HepG2 (cell line): ENCODE results near the gene EFNA3. TPM values are rescaled to one million over a fixed set of nuclear protein-coding genes. Genes with fewer than 3 reads are reported as not detected.
A peak's percentile ranks its signal among the peaks of the same experiment; 100 is the strongest.

Source experiments
- ARID3A ChIP-seq: IDR thresholded peaks from 2 replicates; pipeline ENCODE4 v1.6.1; 2012; ENCODE audit warnings: low read depth, low read length, improper control_type of control experiment
- RORA ChIP-seq: sonication (generic); formaldehyde crosslinking; IDR thresholded peaks from 2 replicates; pipeline ENCODE4 v1.5.0; 2020; ENCODE audit warnings: mild to moderate bottlenecking, missing genetic modification reagents, moderate library complexity
- SMAD1 ChIP-seq: sonication (generic); formaldehyde crosslinking; IDR thresholded peaks from 2 replicates; pipeline ENCODE4 v1.4.0; 2020; ENCODE audit warnings: missing genetic modification reagents, low read depth, mild to moderate bottlenecking, borderline replicate concordance
- ZNF281 ChIP-seq: sonication (generic); formaldehyde crosslinking; IDR thresholded peaks from 2 replicates; pipeline ENCODE4 v1.4.0; 2020; ENCODE audit warnings: missing genetic modification reagents, borderline replicate concordance
- ZNF383 ChIP-seq: sonication (generic); formaldehyde crosslinking; IDR thresholded peaks from 2 replicates; pipeline ENCODE4 v1.4.0; 2020; ENCODE audit warnings: missing genetic modification reagents, mild to moderate bottlenecking, borderline replicate concordance
- ZNF598 ChIP-seq: sonication (generic); formaldehyde crosslinking; IDR thresholded peaks from 2 replicates; pipeline ENCODE4 v1.5.1; 2020; ENCODE audit warnings: mild to moderate bottlenecking, missing genetic modification reagents, borderline replicate concordance
- ZNF790 ChIP-seq: sonication (generic); formaldehyde crosslinking; IDR thresholded peaks from 2 replicates; pipeline ENCODE4 v1.8.0; 2022; ENCODE audit warnings: missing genetic modification reagents, mild to moderate bottlenecking, borderline replicate concordance
- polyA plus RNA-seq, 8 experiments: library from polyadenylated mRNA; depleted of rRNA in 3 of 8; stranded (reverse) in 7 of 8; unstranded in 1 of 8; fragments of >200 nt; fragmentation: Illumina TruSeq in 4 of 8; extraction: Trizol in 4 of 8; gene quantifications; 2 replicates each; pipeline versions ENCODE4 v1.2.1 to v1.2.3, GENCODE V29; 2011 to 2016; ENCODE audit warnings: low read depth in 4 of 8, missing spikeins in 1 of 8, mixed read lengths in 1 of 8; ENCODE audit not compliant: insufficient read depth in 1 of 8
- total RNA-seq, 5 experiments: library from RNA; depleted of rRNA; stranded (reverse); fragments of >200 nt; fragmentation: Illumina TruSeq; extraction: Trizol; gene quantifications; 2 replicates each; pipeline ENCODE4 v1.2.3, GENCODE V29; 2016; ENCODE audit warnings: low read depth in 1 of 5
- TF ChIP-seq, protein P1 (sequence below): sonication (generic); formaldehyde crosslinking; IDR thresholded peaks from 2 replicates; pipeline ENCODE4 v1.9.0; 2021; ENCODE audit warnings: mild to moderate bottlenecking, missing genetic modification reagents
- TF ChIP-seq, protein P2 (sequence below): sonication (generic); formaldehyde crosslinking; IDR thresholded peaks from 2 replicates; pipeline ENCODE4 v1.4.0; 2020; ENCODE audit warnings: missing genetic modification reagents
- TF ChIP-seq, protein P3 (sequence below): sonication (generic); formaldehyde crosslinking; IDR thresholded peaks from 2 replicates; pipeline ENCODE4 v1.4.0; 2020; ENCODE audit warnings: missing genetic modification reagents

Gene EFNA3
- total and polyA plus RNA-seq, 2 of the 13 experiments (the other 11 are each of a cell fraction or from before 2014, with no cell fraction given): 1.0 to 5.7 TPM

DNA sequence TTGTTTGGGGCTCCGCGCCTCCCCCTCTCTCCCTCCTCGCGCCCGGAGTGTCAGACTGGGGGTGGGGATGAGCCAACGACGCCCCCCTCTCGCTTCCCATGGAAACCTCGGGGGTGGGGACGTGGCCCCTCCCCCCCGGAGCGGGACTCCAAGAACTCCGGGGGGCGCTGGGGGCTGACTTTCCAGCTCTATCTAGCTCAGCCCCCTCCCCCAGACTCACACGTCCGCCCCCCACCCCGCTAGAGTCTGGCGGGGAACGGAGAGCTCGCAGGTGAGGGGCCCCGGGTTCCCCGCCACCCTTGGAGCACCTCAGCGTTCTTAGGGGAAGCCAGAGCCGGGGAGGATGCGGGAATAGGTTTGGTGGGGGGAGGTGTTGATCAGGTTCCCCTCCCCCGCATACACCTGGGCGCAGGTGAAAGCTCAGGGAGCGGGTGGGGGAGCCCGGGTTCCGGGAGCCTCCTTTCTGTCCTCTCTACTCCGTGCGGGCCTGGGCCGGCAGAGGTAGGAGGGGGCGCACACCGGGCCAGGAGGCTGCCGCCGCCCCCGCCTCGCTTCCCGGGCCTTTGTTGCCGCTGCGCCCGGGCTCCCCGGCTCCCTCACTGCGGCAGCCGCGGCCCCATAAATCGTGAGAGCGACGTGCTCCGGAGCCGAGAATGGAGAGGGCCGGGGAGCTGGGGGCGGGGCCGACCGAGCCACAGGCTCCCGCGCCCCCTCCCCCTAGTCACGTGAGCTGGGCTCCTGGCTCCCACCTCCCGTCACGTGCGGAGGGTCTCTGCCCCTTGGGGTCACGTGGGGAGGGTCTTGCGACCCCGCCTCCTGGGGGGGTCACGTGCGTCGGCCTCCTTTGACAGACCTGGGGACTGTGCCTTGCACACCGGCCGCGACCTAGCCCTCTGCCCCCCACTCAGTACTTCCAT, 1.9 kb downstream of the EFNA3 start (continued):
- TF ChIP-seq, protein P1, sequence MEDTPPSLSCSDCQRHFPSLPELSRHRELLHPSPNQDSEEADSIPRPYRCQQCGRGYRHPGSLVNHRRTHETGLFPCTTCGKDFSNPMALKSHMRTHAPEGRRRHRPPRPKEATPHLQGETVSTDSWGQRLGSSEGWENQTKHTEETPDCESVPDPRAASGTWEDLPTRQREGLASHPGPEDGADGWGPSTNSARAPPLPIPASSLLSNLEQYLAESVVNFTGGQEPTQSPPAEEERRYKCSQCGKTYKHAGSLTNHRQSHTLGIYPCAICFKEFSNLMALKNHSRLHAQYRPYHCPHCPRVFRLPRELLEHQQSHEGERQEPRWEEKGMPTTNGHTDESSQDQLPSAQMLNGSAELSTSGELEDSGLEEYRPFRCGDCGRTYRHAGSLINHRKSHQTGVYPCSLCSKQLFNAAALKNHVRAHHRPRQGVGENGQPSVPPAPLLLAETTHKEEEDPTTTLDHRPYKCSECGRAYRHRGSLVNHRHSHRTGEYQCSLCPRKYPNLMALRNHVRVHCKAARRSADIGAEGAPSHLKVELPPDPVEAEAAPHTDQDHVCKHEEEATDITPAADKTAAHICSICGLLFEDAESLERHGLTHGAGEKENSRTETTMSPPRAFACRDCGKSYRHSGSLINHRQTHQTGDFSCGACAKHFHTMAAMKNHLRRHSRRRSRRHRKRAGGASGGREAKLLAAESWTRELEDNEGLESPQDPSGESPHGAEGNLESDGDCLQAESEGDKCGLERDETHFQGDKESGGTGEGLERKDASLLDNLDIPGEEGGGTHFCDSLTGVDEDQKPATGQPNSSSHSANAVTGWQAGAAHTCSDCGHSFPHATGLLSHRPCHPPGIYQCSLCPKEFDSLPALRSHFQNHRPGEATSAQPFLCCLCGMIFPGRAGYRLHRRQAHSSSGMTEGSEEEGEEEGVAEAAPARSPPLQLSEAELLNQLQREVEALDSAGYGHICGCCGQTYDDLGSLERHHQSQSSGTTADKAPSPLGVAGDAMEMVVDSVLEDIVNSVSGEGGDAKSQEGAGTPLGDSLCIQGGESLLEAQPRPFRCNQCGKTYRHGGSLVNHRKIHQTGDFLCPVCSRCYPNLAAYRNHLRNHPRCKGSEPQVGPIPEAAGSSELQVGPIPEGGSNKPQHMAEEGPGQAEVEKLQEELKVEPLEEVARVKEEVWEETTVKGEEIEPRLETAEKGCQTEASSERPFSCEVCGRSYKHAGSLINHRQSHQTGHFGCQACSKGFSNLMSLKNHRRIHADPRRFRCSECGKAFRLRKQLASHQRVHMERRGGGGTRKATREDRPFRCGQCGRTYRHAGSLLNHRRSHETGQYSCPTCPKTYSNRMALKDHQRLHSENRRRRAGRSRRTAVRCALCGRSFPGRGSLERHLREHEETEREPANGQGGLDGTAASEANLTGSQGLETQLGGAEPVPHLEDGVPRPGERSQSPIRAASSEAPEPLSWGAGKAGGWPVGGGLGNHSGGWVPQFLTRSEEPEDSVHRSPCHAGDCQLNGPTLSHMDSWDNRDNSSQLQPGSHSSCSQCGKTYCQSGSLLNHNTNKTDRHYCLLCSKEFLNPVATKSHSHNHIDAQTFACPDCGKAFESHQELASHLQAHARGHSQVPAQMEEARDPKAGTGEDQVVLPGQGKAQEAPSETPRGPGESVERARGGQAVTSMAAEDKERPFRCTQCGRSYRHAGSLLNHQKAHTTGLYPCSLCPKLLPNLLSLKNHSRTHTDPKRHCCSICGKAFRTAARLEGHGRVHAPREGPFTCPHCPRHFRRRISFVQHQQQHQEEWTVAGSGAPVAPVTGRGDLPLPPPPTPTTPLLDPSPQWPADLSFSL: no peak
- TF ChIP-seq ZNF281 (CRISPR knock-in tag): peak; percentile 32; the same call in 1 of the 2 replicates
- TF ChIP-seq ARID3A: no peak
- TF ChIP-seq ZNF383 (CRISPR knock-in tag): no peak
- TF ChIP-seq, protein P2, sequence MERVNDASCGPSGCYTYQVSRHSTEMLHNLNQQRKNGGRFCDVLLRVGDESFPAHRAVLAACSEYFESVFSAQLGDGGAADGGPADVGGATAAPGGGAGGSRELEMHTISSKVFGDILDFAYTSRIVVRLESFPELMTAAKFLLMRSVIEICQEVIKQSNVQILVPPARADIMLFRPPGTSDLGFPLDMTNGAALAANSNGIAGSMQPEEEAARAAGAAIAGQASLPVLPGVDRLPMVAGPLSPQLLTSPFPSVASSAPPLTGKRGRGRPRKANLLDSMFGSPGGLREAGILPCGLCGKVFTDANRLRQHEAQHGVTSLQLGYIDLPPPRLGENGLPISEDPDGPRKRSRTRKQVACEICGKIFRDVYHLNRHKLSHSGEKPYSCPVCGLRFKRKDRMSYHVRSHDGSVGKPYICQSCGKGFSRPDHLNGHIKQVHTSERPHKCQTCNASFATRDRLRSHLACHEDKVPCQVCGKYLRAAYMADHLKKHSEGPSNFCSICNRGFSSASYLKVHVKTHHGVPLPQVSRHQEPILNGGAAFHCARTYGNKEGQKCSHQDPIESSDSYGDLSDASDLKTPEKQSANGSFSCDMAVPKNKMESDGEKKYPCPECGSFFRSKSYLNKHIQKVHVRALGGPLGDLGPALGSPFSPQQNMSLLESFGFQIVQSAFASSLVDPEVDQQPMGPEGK (CRISPR knock-in tag): peak; percentile 58; the same call in 1 of the 2 replicates
- no peak for TF ChIP-seq ZNF598 (CRISPR knock-in tag)
- TF ChIP-seq ZNF790 (CRISPR knock-in tag): no peak
- no peak for TF ChIP-seq RORA (CRISPR knock-in tag)
- TF ChIP-seq, protein P3, sequence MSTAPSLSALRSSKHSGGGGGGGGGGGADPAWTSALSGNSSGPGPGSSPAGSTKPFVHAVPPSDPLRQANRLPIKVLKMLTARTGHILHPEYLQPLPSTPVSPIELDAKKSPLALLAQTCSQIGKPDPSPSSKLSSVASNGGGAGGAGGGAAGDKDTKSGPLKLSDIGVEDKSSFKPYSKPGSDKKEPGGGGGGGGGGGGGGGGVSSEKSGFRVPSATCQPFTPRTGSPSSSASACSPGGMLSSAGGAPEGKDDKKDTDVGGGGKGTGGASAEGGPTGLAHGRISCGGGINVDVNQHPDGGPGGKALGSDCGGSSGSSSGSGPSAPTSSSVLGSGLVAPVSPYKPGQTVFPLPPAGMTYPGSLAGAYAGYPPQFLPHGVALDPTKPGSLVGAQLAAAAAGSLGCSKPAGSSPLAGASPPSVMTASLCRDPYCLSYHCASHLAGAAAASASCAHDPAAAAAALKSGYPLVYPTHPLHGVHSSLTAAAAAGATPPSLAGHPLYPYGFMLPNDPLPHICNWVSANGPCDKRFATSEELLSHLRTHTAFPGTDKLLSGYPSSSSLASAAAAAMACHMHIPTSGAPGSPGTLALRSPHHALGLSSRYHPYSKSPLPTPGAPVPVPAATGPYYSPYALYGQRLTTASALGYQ (CRISPR knock-in tag): no peak
- TF ChIP-seq SMAD1: no peak
